ENCODE results near the gene ACVR1.
"Not testable (repeated sequence)": the region's sequence is repeated elsewhere in the genome, so short reads cannot be mapped to it uniquely, and the experiment has no call there.

Gene ACVR1

GRCh38 chr2:157826644-157827043 is 49.5 kb downstream of the ACVR1 start:
- not testable (repeated sequence) for DNase-seq (ENCODE audit: low spot score)

- DNase-seq (ENCODE audit: low spot score), result no peak
These were observed 50.2 kb downstream of the ACVR1 start for GRCh38 chr2:157825885-157826284.

- DNase-seq (ENCODE audit: low spot score), result no peak
These were observed 53.1 kb downstream of the ACVR1 start for GRCh38 chr2:157822993-157823392.

GRCh38 chr2:157822533-157822932 is 53.6 kb downstream of the ACVR1 start:
- no peak for DNase-seq (ENCODE audit: low spot score)

- DNase-seq (ENCODE audit: low spot score), result no peak
These were observed 54.5 kb downstream of the ACVR1 start for GRCh38 chr2:157821519-157822131.

- no peak for DNase-seq (ENCODE audit: low spot score)
These were observed 55.9 kb downstream of the ACVR1 start for GRCh38 chr2:157820193-157820592.

- DNase-seq (ENCODE audit: low spot score), result no peak
These were observed 56.4 kb downstream of the ACVR1 start for GRCh38 chr2:157819761-157820160.

GRCh38 chr2:157818227-157818626 is 57.9 kb downstream of the ACVR1 start:
- DNase-seq (ENCODE audit: low spot score), result no peak

GRCh38 chr2:157815421-157815820 is 60.7 kb downstream of the ACVR1 start:
- DNase-seq (ENCODE audit: low spot score), result no peak

GRCh38 chr2:157813467-157813866 is 62.7 kb downstream of the ACVR1 start:
- DNase-seq (ENCODE audit: low spot score), result no peak

- DNase-seq (ENCODE audit: low spot score), result no peak
These were observed 66.1 kb downstream of the ACVR1 start for GRCh38 chr2:157810037-157810436.

- DNase-seq (ENCODE audit: low spot score), result peak; percentile 30
These were observed 66.9 kb downstream of the ACVR1 start for GRCh38 chr2:157809212-157809611.

GRCh38 chr2:157808421-157808820 is 67.7 kb downstream of the ACVR1 start:
- no peak for DNase-seq (ENCODE audit: low spot score)

- no peak for DNase-seq (ENCODE audit: low spot score)
These were observed 69.6 kb downstream of the ACVR1 start for GRCh38 chr2:157806426-157807077.

- no peak for DNase-seq (ENCODE audit: low spot score)
These were observed 70.6 kb downstream of the ACVR1 start for GRCh38 chr2:157805519-157805918.

GRCh38 chr2:157804355-157804754 is 71.8 kb downstream of the ACVR1 start:
- DNase-seq (ENCODE audit: low spot score), result no peak

GRCh38 chr2:157803952-157804351 is 72.2 kb downstream of the ACVR1 start:
- no peak for DNase-seq (ENCODE audit: low spot score)

- no peak for DNase-seq (ENCODE audit: low spot score)
These were observed 72.7 kb downstream of the ACVR1 start for GRCh38 chr2:157803476-157803875.

- no peak for DNase-seq (ENCODE audit: low spot score)
These were observed 75.2 kb downstream of the ACVR1 start for GRCh38 chr2:157800838-157801495.

GRCh38 chr2:157793053-157793612 is 83.0 kb downstream of the ACVR1 start:
- no peak for DNase-seq (ENCODE audit: low spot score)

- peak; percentile 60 for DNase-seq (ENCODE audit: low spot score)
These were observed 83.6 kb downstream of the ACVR1 start for GRCh38 chr2:157792335-157793052.

- no peak for DNase-seq (ENCODE audit: low spot score)
These were observed 85.3 kb downstream of the ACVR1 start for GRCh38 chr2:157790780-157791179.

Data from AG08396 (cell line).